Ovary (tissue), 3 donors: Measurements from ENCODE around the gene MVP.

Experiments used
- POLR2A ChIP-seq: fragments of 450-650 bp; IDR thresholded peaks from one replicate; pipeline ENCODE4 v1.6.1; 2017; ENCODE audit warnings: antibody characterized with exemption, mild to moderate bottlenecking, moderate library complexity
- TF ChIP-seq, protein P1 (sequence below), 3 donors: fragments of 450-650 bp in 2 of 3; fragments of 200-600 bp in 1 of 3; IDR thresholded peaks; one replicate each; pipeline versions ENCODE4 v1.5.1 to v1.8.0; 2016 to 2022; ENCODE audit warnings: antibody characterized with exemption in 3 of 3, mild to moderate bottlenecking in 1 of 3
- donor health status: DM: no; HTN: no; CAD: no.

DNA sequence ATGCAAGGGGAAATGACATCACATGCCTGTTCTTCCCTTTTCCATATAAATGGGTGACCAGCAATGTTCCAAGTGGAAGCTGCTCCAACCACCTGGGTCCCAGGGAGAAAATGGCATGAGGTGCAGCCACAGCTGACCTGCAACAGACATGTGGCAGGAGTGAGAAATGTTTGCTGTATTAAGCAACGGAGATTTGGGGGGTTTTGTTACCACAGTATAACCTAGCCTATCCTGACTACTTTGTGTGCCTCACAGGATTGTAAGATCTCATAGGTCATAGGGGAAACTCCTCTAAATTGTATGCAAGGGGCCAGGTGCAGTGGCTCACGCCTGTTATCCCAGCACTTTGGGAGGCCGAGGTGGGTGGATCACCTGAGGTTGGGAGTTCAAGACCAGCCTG, 30.7 kb downstream of the MVP start:
- TF ChIP-seq, protein P1, sequence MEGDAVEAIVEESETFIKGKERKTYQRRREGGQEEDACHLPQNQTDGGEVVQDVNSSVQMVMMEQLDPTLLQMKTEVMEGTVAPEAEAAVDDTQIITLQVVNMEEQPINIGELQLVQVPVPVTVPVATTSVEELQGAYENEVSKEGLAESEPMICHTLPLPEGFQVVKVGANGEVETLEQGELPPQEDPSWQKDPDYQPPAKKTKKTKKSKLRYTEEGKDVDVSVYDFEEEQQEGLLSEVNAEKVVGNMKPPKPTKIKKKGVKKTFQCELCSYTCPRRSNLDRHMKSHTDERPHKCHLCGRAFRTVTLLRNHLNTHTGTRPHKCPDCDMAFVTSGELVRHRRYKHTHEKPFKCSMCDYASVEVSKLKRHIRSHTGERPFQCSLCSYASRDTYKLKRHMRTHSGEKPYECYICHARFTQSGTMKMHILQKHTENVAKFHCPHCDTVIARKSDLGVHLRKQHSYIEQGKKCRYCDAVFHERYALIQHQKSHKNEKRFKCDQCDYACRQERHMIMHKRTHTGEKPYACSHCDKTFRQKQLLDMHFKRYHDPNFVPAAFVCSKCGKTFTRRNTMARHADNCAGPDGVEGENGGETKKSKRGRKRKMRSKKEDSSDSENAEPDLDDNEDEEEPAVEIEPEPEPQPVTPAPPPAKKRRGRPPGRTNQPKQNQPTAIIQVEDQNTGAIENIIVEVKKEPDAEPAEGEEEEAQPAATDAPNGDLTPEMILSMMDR (IDR thresholded peaks at IDR 0.05), result no peak
- TF ChIP-seq POLR2A, result no peak
